Measurements from ENCODE around the gene VMO1. TPM values are rescaled to one million over a fixed set of nuclear protein-coding genes. Genes with fewer than 3 reads are reported as not detected.
A peak's percentile ranks its signal among the peaks of the same experiment; 100 is the strongest.

VMO1 gene
- polyA plus RNA-seq, 3 donors = 0.54 to 2.1 (median 0.79) TPM

GRCh38 chr17:4740025-4740351 lies 46.2 kb downstream of the VMO1 start:
- Mint-ChIP-seq H3K4me1 (peaks cover 44% of the 10 kb centered on the region), H3K27ac (peak overlapping the region; percentile 51 to 86 (median 70)), H3K36me3 (peaks cover 36 to 37% of the 10 kb centered on the region in 2 donors), H3K4me3 (peak overlapping the region; percentile 85 to 89), H3K27me3 (ENCODE audit: low read depth in 3 of 3) (peaks cover 47 to 66% (median 51%) of the 10 kb centered on the region in 3 donors), H3K9me3 (peaks cover 0 to 18% (median 8%) of the 10 kb centered on the region in 7 donors)
- peak overlapping the region in 1 of 2 donors; percentile 79 for H3K27ac ChIP-seq (ENCODE audit: low read depth in 1 of 2, low read length in 2 of 2)
- H3K4me3 ChIP-seq (replicated peaks in 1 of 3; ENCODE audit: low read depth in 2 of 3, low read length in 3 of 3) = peak overlapping the region; percentile 29 to 78 (median 46)
- no peaks in the 10 kb centered on the region for H3K79me2 ChIP-seq (ENCODE audit: insufficient read depth, low read length)
- H3K9ac ChIP-seq (ENCODE audit: insufficient read depth, low read length, poor library complexity, severe bottlenecking) = peak overlapping the region; percentile 80
- no peaks in the 10 kb centered on the region for H3K9me3 ChIP-seq (replicated peaks in 1 of 2; ENCODE audit: control insufficient read depth in 1 of 2, insufficient read depth in 1 of 2, low read length in 2 of 2)
- intact Hi-C loops (cut with micrococcal nuclease) = loop anchor here in 1 of 2 donors (5.0 kb wide), 1 partner anchor 37 kb away; no protein-coding TSS in a partner anchor
- no peaks in the 10 kb centered on the region for H4K20me1 ChIP-seq (ENCODE audit: insufficient read depth, low read length)
- DNase-seq = no peak
- H3K4me2 ChIP-seq (replicated peaks; ENCODE audit: extremely low read depth, low read length, poor library complexity, severe bottlenecking) = peak overlapping the region; percentile 71
- peaks cover 0 to 2% of the 10 kb centered on the region in 2 donors for H3K36me3 ChIP-seq (replicated peaks in 1 of 2; ENCODE audit: control insufficient read depth in 1 of 2, insufficient read depth in 2 of 2, low read length in 2 of 2)
- H2AFZ ChIP-seq (ENCODE audit: insufficient read depth, low read depth, low read length, poor library complexity, severe bottlenecking) = no peak overlapping the region
- TF ChIP-seq, protein P1, sequence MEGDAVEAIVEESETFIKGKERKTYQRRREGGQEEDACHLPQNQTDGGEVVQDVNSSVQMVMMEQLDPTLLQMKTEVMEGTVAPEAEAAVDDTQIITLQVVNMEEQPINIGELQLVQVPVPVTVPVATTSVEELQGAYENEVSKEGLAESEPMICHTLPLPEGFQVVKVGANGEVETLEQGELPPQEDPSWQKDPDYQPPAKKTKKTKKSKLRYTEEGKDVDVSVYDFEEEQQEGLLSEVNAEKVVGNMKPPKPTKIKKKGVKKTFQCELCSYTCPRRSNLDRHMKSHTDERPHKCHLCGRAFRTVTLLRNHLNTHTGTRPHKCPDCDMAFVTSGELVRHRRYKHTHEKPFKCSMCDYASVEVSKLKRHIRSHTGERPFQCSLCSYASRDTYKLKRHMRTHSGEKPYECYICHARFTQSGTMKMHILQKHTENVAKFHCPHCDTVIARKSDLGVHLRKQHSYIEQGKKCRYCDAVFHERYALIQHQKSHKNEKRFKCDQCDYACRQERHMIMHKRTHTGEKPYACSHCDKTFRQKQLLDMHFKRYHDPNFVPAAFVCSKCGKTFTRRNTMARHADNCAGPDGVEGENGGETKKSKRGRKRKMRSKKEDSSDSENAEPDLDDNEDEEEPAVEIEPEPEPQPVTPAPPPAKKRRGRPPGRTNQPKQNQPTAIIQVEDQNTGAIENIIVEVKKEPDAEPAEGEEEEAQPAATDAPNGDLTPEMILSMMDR (IDR thresholded peaks at IDR 0.05) = no peak
- peaks cover 41 to 50% of the 10 kb centered on the region in 2 donors for H3K4me1 ChIP-seq (ENCODE audit: control insufficient read depth in 1 of 2, insufficient read depth in 2 of 2, low read length in 2 of 2)
- 17% methylated on average over 4 of the region's 13 CpGs for WGBS (ENCODE audit: insufficient coverage)
- peaks cover 7 to 58% of the 10 kb centered on the region in 2 donors for H3K27me3 ChIP-seq (ENCODE audit: control insufficient read depth in 2 of 2, insufficient read depth in 2 of 2, low read length in 2 of 2)

GRCh38 chr17:4739122-4740024 lies 46.8 kb downstream of the VMO1 start, which contains the start of the genes CXCL16 and ZMYND15:
CXCL16 (minus strand) TSS chr17:4739928; CDS start chr17:4739339, 589 bp downstream.
ZMYND15 (plus strand) TSS chr17:4739833; CDS start chr17:4740549, 716 bp downstream.
- H3K9ac ChIP-seq (ENCODE audit: insufficient read depth, low read length, poor library complexity, severe bottlenecking) = peak within 1 kb of the TSS; percentile 80

More at GRCh38 chr17:4739122-4740024, 46.8 kb downstream of the VMO1 start, which contains the start of the genes CXCL16 and ZMYND15:
- Histone ChIP-seq H3K27ac (ENCODE audit: low read depth in 1 of 2, low read length in 2 of 2) (peak within 1 kb of the TSS; percentile 57 to 79), H3K4me1 (ENCODE audit: control insufficient read depth in 1 of 2, insufficient read depth in 2 of 2, low read length in 2 of 2) (peaks cover 46 to 56% of the 10 kb centered on the region in 2 donors), H3K79me2 (ENCODE audit: insufficient read depth, low read length) (no peaks in the 10 kb centered on the region), H2AFZ (ENCODE audit: insufficient read depth, low read depth, low read length, poor library complexity, severe bottlenecking) (no peak within 1 kb of the TSS), H3K9me3 (replicated peaks in 1 of 2; ENCODE audit: control insufficient read depth in 1 of 2, insufficient read depth in 1 of 2, low read length in 2 of 2) (no peaks in the 10 kb centered on the region), H3K27me3 (ENCODE audit: control insufficient read depth in 2 of 2, insufficient read depth in 2 of 2, low read length in 2 of 2) (peaks cover 3 to 52% of the 10 kb centered on the region in 2 donors), H3K4me3 (replicated peaks in 1 of 3; ENCODE audit: low read depth in 2 of 3, low read length in 3 of 3) (peak within 1 kb of the TSS; percentile 46 to 78 (median 76)), H4K20me1 (ENCODE audit: insufficient read depth, low read length) (no peaks in the 10 kb centered on the region), H3K4me2 (replicated peaks; ENCODE audit: extremely low read depth, low read length, poor library complexity, severe bottlenecking) (peak within 1 kb of the TSS; percentile 71), H3K36me3 (replicated peaks in 1 of 2; ENCODE audit: control insufficient read depth in 1 of 2, insufficient read depth in 2 of 2, low read length in 2 of 2) (peaks cover 0 to 8% of the 10 kb centered on the region in 2 donors)
- Mint-ChIP-seq H3K4me3 (peak within 1 kb of the TSS; percentile 95 to 99), H3K4me1 (peaks cover 47% of the 10 kb centered on the region), H3K27ac (peak within 1 kb of the TSS; percentile 68 to 96 (median 89)), H3K36me3 (peaks cover 42 to 43% of the 10 kb centered on the region in 2 donors), H3K27me3 (ENCODE audit: low read depth in 3 of 3) (peaks cover 41 to 60% (median 50%) of the 10 kb centered on the region in 3 donors), H3K9me3 (peaks cover 0 to 18% (median 8%) of the 10 kb centered on the region in 7 donors)
- WGBS (ENCODE audit: insufficient coverage) = under 1% methylated on average over 100 of the region's 100 CpGs
- intact Hi-C loops (cut with micrococcal nuclease) = loop anchor here (2.0 to 5.0 kb wide), 2 partner anchors 38 to 51 kb away; no protein-coding TSS in a partner anchor
- DNase-seq = peak; percentile 70 to 76 (median 70)
- TF ChIP-seq, protein P1 (IDR thresholded peaks at IDR 0.05) = no peak
